Lung (tissue), 16 donors: ENCODE results near the gene TBX20. TPM values are rescaled to one million over a fixed set of nuclear protein-coding genes. Genes with fewer than 3 reads are reported as not detected.

Experiments
- ATAC-seq: fragments of 200-7000 bp; cut with Tn5 transposase; one replicate; pipeline ENCODE4 v1.9.1; 2020; ENCODE audit warnings: moderate number of reproducible peaks; ENCODE audit not compliant: insufficient read depth, low FRiP score
- DNase-seq, 3 donors: peaks; one replicate each; pipeline ENCODE4 v3.0.0-alpha.2; 2013 to 2017
- H3K27ac ChIP-seq, 2 donors: one replicate each; pipeline ENCODE4 v1.5.1; 2013; ENCODE audit warnings: mild to moderate bottlenecking in 2 of 2, moderate library complexity in 2 of 2, control low read depth in 1 of 2, inconsistent platforms in 1 of 2, low read depth in 1 of 2, low read length in 1 of 2
- H3K27me3 ChIP-seq, 3 donors: one replicate each; pipeline ENCODE4 v1.5.1; 2013; ENCODE audit warnings: low read length in 2 of 3; ENCODE audit not compliant: control insufficient read depth in 3 of 3, insufficient read depth in 3 of 3
- H3K36me3 ChIP-seq, 4 donors: one replicate each; pipeline ENCODE4 v1.5.1; 2013; ENCODE audit warnings: low read length in 4 of 4, mild to moderate bottlenecking in 1 of 4, moderate library complexity in 1 of 4; ENCODE audit not compliant: control insufficient read depth in 4 of 4, insufficient read depth in 4 of 4
- H3K4me1 ChIP-seq, 5 donors: one replicate each; pipeline ENCODE4 v1.5.1; 2013; ENCODE audit warnings: low read length in 5 of 5, mild to moderate bottlenecking in 2 of 5, moderate library complexity in 1 of 5; ENCODE audit not compliant: control insufficient read depth in 5 of 5, insufficient read depth in 5 of 5
- H3K4me3 ChIP-seq: one replicate; pipeline ENCODE4 v1.5.1; 2013; ENCODE audit warnings: mild to moderate bottlenecking, control low read depth, moderate library complexity
- H3K9ac ChIP-seq, 2 donors: one replicate each; pipeline ENCODE4 v1.5.1; 2013; ENCODE audit warnings: low read length in 2 of 2, control low read depth in 1 of 2; ENCODE audit not compliant: insufficient read depth in 1 of 2
- H3K9me3 ChIP-seq, 4 donors: one replicate each; pipeline ENCODE4 v1.5.1; 2013; ENCODE audit warnings: low read length in 3 of 4, mild to moderate bottlenecking in 1 of 4, moderate library complexity in 1 of 4; ENCODE audit not compliant: control insufficient read depth in 4 of 4, insufficient read depth in 3 of 4
- WGBS, 2 donors: extraction: QIAGEN DNeasy Blood & Tissue Kit; methylation state at CpG; one replicate each; pipeline ENCODE4 v1.1.7; 2013; 5-methylcytosine and 5-hydroxymethylcytosine counted together
- long read RNA-seq, 5 donors: transcript quantifications; one replicate each; lab custom pipeline, GENCODE V29; 2026
- polyA plus RNA-seq, 2 donors: library from polyadenylated mRNA; stranded (reverse); fragments of 200-250 nt; gene quantifications; one replicate each; pipeline ENCODE4 v1.2.1, GENCODE V29; 2013
- total RNA-seq, 2 donors: library from RNA; depleted of rRNA in 1 of 2; stranded (reverse); fragments of >200 nt in 1 of 2; gene quantifications; one replicate each; pipeline ENCODE4 v1.2.1, GENCODE V29; 2014 to 2021
- TF ChIP-seq, protein P1 (sequence below): IDR thresholded peaks from 2 replicates; pipeline ENCODE4 v1.5.1; 2012; ENCODE audit warnings: mild to moderate bottlenecking; ENCODE audit errors: control extremely low read depth, extremely low read depth
- donor health status: control.
- donor health status: control.
- donor health status: Bipolar disorder and iron deficiency.
- donor health status: healthy.
- donor health status: DM: yes; HTN: yes; CAD: no.

The TBX20 gene, protein sequence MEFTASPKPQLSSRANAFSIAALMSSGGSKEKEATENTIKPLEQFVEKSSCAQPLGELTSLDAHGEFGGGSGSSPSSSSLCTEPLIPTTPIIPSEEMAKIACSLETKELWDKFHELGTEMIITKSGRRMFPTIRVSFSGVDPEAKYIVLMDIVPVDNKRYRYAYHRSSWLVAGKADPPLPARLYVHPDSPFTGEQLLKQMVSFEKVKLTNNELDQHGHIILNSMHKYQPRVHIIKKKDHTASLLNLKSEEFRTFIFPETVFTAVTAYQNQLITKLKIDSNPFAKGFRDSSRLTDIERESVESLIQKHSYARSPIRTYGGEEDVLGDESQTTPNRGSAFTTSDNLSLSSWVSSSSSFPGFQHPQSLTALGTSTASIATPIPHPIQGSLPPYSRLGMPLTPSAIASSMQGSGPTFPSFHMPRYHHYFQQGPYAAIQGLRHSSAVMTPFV
- under 1 TPM; 0.11 to 0.80 TPM for total RNA-seq
- not detected for polyA plus RNA-seq
- long read RNA-seq, donor 1, result 0 reads
- long read RNA-seq, donor 2, result 0 reads
- long read RNA-seq, donor 3, result 0 reads
- long read RNA-seq, donor 4, result 0 reads
- long read RNA-seq, donor 5, result 0 reads

DNA sequence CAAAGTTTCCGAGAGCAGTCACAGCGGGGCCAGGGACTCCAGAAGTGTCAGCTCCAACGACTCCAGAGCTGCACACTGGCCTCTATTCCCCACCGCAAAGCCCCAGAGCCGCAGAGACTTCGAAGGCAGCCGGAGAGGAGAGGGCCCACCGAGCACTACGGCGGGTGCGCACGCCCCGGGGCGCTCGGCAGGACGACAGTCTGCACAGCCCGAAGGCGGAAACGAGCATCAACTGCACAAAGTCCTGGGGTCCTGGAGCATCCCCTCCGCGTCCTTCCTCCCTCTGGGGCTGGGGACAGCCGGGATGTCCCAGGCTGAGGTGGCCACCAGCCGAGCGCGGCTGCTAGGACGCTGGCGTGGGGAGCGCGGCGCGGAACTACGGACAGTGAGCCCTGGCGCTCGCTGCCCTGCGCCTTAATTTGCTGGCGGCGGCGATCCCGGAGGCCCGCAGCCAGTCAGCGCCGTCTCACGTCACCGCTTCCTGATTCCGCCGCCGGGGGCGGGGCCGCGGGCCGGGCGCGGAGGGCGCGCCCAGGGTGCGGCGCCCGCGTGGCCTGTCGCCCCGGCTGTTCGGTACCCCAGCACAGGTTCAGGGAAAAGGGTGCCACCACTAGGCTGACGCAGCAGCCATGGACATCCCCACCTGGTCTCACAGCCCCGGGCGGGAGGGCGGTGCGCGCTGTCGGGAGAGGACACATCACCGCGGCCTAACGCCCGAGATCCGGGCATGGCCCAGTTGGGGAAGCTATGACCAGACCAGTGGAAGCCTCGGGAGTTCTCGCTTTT is at the start of gene TBX20:
TSS of gene TBX20 (minus strand) at position 391 of the 786 bp plus-strand sequence. CDS start 480 bp downstream, outside the sequence.
- WGBS, 2 donors, result 2 to 3% methylated on average over 56 to 76 of the region's 76 CpGs
- Histone ChIP-seq H3K4me1 (peaks cover 0 to 17% (median 11%) of the 10 kb centered on the region in 5 donors), H3K4me3 (no peak within 1 kb of the TSS), H3K36me3 (no peaks in the 10 kb centered on the region), H3K9ac (no peak within 1 kb of the TSS), H3K27ac (peak within 1 kb of the TSS in 1 of 2 donors; percentile 92), H3K9me3 (peaks cover 0 to 26% (median 0%) of the 10 kb centered on the region in 4 donors), H3K27me3 (peaks cover 14 to 97% (median 96%) of the 10 kb centered on the region in 3 donors)
- peak; percentile 69 to 75 (median 69) for DNase-seq
- TF ChIP-seq, protein P1, sequence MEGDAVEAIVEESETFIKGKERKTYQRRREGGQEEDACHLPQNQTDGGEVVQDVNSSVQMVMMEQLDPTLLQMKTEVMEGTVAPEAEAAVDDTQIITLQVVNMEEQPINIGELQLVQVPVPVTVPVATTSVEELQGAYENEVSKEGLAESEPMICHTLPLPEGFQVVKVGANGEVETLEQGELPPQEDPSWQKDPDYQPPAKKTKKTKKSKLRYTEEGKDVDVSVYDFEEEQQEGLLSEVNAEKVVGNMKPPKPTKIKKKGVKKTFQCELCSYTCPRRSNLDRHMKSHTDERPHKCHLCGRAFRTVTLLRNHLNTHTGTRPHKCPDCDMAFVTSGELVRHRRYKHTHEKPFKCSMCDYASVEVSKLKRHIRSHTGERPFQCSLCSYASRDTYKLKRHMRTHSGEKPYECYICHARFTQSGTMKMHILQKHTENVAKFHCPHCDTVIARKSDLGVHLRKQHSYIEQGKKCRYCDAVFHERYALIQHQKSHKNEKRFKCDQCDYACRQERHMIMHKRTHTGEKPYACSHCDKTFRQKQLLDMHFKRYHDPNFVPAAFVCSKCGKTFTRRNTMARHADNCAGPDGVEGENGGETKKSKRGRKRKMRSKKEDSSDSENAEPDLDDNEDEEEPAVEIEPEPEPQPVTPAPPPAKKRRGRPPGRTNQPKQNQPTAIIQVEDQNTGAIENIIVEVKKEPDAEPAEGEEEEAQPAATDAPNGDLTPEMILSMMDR, result no peak
- ATAC-seq, result peak; percentile 77

DNA sequence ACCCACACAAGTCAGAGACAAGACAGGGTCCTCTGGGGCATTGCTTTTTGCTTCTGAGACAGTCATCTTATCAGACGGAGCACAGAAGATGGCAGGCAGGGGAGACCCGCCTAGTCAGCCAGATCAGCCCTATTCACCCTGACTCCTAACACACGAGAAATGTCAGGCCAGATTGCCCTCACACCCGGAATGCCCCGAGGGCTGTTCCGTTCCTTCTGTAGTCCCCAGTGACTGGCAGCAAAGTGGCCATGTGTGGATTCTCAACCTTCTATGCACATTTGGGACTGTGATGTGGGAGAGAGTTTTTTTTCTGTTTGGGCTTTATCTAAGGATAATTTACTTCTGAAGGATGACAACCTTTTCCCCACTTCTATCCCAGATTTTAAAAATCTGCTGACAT is 35.5 kb upstream of the TBX20 start:
- no peak overlapping the region for H3K9ac ChIP-seq
- no peak overlapping the region for H3K27ac ChIP-seq
- H3K9me3 ChIP-seq, result peaks cover 0 to 6% (median 2%) of the 10 kb centered on the region in 4 donors
- 82 to 93% methylated on average over 6 of the region's 6 CpGs for WGBS, 2 donors
- DNase-seq (no peak), ATAC-seq (no peak)
- H3K4me1 ChIP-seq, result no peaks in the 10 kb centered on the region
- H3K4me3 ChIP-seq, result no peak overlapping the region
- no peaks in the 10 kb centered on the region for H3K36me3 ChIP-seq
- TF ChIP-seq, protein P1, result no peak
- no peaks in the 10 kb centered on the region for H3K27me3 ChIP-seq

DNA sequence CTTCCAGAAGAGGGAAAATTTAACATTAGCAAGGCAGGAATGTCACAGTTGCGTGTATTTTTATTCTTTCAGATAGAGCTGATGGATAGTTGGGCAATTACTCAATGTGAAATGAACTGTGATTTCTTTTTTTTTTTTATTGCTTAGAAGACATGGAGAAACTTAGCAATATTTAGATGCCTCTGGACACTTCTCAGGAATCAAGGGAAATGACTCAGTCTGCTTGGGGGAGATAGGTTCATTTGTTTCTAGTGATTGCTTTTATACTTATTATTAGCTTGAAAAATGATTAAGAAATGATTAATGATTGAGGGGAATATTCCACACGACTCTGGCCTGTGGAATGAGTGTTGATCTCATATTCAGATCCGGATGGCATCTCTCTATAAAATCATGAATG is 33.1 kb upstream of the TBX20 start:
- DNase-seq (no peak), ATAC-seq (no peak)
- Histone ChIP-seq H3K4me3 (no peak overlapping the region), H3K4me1 (no peaks in the 10 kb centered on the region), H3K27me3 (no peaks in the 10 kb centered on the region), H3K9ac (no peak overlapping the region), H3K36me3 (no peaks in the 10 kb centered on the region), H3K9me3 (peaks cover 0 to 6% (median 0%) of the 10 kb centered on the region in 4 donors), H3K27ac (no peak overlapping the region)
- TF ChIP-seq, protein P1, result no peak
- 66 to 71% methylated on average over 3 of the region's 3 CpGs for WGBS, 2 donors
